GM20431 (cell line): ENCODE measurements around the gene TMEM11.
"Not testable (repeated sequence)": the region's sequence is repeated elsewhere in the genome, so short reads cannot be mapped to it uniquely, and the experiment has no call there.

Experiments
- in situ Hi-C: fragments of 300-500 bp; cut with MseI, MboI; formaldehyde crosslinking; loops from one replicate; pipeline ENCODE4 v1.15.0; 2020; ENCODE audit warnings: low sequenced_read_pairs; ENCODE audit not compliant: unreplicated experiment

Gene TMEM11

GRCh38 chr17:21213638-21214014 lies 335 bp downstream of the TMEM11 start:
- in situ Hi-C loops = no loop called here

DNA sequence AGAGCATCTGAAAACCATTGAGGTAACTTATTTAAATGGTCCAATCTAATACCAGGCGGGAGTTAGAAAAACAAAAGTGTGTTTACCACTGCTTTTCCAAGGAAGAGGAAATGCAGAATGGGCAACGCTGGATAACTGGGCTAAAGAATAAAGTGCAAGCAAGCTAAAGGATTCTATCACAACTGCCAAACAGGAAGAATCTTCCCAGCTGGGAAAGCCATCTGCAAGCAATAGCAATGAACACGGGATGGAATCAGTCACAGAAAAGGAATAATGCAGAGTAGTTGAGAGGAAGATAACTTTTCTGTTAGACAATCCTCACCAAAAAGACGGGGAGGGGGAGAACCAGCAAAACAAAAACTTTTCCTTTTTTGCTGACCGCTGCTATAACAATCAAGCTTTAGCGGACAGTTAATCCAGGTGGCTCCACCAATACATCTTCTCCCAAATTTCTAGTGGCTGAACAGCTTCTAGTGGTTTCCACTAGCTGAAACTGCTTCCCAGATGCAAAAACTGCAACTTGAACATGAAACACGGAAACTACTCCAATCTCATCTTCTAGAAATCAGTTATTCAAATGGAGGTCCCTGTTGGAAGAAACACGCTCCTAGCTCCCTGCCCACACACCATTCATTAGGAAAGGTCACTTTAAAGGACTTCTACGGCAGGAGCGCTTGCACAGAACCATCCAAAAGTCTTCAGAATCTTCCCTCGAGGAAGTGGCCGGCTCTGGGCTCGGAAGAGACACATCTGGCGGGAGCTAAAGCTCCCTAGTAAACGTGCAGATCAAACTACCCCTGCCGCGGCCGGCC lies 929 bp downstream of the TMEM11 start:
- in situ Hi-C loops = no loop called here

- in situ Hi-C loops = no loop called here
Measured at GRCh38 chr17:21211825-21212479, 2.0 kb downstream of the TMEM11 start.

DNA sequence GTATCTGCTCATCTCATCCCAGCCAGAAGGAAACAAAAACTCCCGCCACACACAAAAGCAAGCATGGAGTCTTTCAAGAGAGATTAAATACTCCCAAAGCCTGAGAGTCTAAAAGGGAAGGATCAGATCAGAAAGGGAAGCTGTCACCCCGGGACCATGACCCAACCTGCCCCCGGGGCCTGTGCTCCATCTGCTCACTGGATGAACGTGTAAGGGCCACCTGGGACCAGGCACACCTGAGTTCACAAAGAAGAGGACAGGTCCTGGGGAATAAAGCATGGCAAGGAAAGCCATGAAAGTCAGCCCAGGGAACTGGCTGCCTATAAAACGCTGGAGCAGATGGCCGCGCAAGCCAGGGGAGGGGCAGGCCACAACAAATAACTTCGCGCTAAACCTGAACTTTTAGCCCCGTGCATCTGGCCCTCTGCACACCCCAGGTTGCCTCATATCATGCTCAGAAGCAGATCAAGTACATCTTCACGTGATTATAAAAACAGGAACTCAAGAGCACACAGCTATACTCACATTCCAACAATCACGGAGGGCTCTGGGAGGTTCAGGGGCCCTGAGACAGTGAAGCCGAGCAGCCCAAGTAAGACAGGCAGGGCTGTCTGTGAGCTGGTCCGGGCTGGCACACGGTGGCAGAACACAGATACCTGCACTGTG lies 3.4 kb downstream of the TMEM11 start:
- in situ Hi-C loops = no loop called here

DNA sequence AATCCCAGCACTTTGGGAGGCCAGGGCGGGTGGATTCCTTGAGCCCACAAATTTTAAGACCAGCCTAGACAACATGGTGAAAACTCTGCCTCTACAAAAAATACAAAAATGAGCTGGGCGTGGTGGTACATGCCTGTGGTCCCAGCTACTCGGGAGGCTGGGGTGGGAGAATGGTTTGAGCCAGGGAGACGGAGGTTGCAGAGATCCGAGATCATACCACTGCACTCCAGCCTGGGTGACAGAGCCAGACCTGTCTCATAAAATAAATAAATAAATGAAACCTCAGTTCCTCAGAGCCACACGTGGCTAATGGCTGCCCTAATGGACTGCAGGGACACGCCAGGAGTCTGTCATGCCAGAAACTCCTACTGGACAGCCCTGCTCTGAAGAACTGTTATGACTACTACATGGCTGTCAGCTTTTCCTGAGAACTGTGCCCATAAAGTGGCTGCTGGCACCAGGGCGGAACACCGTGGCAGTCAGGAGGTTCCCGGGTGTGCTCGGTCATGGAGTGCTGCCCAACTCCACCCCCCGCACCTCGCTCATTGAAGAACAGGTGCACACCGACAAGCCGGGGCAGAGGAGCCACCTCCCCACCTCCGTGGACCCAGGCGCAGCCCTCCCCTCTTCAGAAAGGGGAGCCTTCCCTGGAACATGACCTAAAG lies 4.3 kb downstream of the TMEM11 start:
- in situ Hi-C loops = no loop called here

DNA sequence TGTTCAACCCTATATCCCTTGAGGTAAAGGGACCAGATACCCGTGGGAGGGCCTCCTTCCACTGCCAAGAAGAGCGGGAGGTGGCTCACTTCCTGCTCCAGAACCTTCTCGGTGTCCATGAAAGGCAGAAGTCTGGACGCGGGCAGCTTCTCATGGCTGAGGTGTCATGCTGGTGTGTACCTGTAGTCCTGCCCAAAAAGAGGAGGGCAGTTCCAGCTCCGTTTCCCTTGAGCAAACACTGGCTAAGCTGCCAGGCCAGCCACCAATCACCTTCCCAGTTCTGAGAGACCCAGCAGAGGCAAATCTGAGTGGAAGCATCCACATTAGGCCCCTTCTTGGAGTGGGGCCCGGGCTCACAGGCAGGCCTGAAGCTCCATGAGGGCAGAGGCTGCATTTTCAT lies 5.6 kb downstream of the TMEM11 start:
- in situ Hi-C loops = no loop called here

GRCh38 chr17:21204935-21205334 lies 9.0 kb downstream of the TMEM11 start:
- in situ Hi-C loops = no loop called here

DNA sequence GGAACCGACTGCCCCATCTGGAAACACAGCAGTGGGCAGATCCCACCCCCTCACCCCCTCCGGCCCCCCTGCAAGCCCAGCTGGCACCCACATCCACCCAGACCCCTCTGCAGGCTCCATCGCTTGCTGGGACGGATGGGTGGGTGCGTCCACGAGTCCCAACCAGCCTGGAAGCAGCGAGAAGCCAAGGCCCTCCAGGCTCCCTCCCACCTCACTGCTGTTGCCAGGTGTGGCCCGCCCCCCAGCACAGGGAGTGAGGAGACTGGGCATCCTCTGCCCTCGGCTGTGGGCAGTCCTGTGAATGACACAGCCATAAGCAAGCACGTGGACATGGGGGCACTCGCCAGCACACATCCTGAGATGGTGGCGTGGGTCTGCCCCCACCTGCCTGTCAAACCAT lies 11.4 kb downstream of the TMEM11 start:
- in situ Hi-C loops = no loop called here

DNA sequence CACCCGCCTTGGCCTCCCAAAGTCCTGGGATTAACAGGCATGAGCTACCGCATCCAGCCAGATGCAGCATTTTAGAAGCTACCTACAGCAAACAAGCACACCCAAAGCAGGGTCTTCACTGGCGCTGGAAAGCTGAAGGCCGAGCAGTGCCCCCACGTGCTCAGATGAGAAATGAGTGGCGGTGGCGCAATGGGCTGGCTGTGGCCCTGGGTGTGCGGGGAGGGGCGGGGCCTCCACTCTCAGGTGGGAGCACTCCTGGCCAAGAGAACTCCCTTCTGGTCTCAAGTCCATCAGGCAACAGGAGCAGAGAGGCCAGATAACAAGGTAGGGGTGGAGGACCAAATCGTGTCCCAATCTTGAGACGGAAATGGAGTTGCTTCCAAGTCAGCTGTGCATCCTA lies 12.1 kb downstream of the TMEM11 start:
- in situ Hi-C loops = no loop called here

DNA sequence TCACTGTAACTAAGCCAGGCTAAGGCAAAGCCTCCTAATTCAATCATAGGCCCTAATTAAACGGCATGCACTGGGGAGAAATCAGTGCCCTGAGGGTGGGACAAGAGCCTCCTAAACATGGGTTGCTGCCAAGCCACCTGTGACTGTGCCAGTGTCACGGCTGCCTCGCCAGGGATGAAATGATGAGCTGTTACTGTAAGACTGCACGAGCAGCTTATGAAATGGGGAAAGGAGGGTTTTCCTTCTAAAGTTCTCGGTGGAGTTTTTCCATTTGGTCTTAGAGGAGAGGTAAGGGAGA lies 12.7 kb downstream of the TMEM11 start:
- in situ Hi-C loops = no loop called here

GRCh38 chr17:21200590-21201297 lies 13.2 kb downstream of the TMEM11 start:
- in situ Hi-C loops = no loop called here

DNA sequence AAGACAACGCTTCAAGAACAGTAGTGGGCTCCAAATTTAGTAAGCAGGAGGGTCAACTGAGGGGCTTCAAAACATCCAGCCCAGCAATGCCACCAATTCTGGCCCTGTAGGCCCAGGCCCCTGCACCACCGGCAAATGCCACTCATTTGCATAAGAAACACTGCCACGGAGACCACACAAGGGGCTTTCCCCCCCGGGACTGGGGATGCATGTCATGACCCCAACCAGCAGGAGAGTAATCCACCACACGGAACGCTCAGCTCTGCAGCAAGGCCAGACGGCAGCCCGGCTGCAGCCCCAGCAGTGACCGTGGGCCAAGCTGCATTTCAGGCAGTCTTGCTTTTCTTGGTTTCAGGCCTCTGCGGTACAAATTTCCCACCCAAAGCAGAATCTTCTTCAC lies 14.1 kb downstream of the TMEM11 start:
- in situ Hi-C loops = no loop called here

- in situ Hi-C loops = no loop called here
Measured at GRCh38 chr17:21199311-21199710, 14.7 kb downstream of the TMEM11 start.

GRCh38 chr17:21198411-21198810 lies 15.6 kb downstream of the TMEM11 start:
- in situ Hi-C loops = no loop called here

- in situ Hi-C loops = no loop called here
Measured at GRCh38 chr17:21196126-21196525, 17.8 kb downstream of the TMEM11 start.

GRCh38 chr17:21194703-21195102 lies 19.3 kb downstream of the TMEM11 start:
- in situ Hi-C loops = no loop called here

DNA sequence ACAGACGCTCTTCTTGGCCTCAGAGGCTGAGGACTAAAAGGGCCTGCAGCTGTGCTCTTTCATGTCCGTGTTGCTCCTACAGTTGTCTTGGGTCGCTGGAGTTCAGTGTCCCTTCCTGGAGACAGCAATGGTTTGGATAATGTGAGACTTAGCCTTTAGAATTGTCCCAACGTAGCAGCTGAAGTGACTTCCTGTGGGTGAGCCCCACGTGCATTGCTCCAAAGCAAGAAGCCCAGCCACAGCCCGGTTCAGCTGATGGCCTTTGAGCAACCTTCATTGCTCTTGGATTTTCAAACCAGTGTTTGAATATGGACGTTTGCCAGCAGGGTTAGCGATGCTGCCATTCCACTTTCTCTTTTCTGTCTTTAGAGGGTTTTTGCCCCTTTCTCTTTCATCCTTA lies 19.7 kb downstream of the TMEM11 start:
- in situ Hi-C loops = no loop called here

DNA sequence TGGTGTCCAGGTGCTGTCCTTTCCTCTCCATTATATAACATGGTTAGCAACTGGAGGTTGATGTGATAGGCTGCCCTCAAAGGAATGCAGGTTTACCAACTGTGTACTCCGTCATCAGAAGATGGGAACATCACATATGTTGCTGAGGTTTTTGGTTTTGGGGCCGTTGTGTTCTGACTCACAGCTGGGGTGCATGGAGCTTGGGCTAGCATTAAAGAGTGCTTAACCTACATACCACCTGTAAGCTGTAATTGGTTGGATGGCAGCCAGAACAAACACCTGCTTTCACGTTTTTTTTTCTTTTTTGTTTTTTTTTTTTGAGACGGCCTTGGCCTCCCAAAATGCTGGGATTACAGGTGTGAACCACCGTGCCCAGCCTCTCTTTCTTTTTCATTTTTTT lies 20.9 kb downstream of the TMEM11 start:
- in situ Hi-C loops = no loop called here

GRCh38 chr17:21192414-21192813 lies 21.5 kb downstream of the TMEM11 start:
- in situ Hi-C loops = not testable (repeated sequence)

DNA sequence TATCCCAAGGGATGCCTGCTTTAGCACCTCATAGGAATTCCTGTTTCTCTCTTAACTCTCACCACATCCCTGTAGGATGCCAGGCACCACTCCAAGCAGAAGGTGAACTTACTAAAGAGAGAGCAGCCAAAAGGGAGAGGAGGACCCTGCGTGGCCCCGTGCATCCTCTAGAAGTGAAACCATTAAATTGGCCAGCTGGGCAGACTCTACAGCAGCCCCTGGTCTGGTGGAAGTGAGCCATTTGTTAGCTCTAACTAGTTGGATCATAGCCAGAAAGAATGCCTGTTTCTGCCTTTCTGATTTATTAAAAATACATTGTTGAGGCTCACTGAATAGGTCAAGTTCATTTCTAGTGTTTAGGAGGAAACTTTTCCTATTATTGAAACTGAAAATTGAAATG lies 22.3 kb downstream of the TMEM11 start:
- in situ Hi-C loops = no loop called here
